SK-N-SH treated with all-trans-retinoic acid at 6 μM for 48 hours (cell line): ENCODE data around the gene CRADD.

Experiments
- CREB5 ChIP-seq: fragments of 250-450 bp; sonication (Bioruptor Pico); IDR thresholded peaks from 2 replicates; pipeline ENCODE4 v1.5.1; 2020; ENCODE audit warnings: low read depth, mild to moderate bottlenecking, moderate library complexity
- OSR1 ChIP-seq: fragments of 250-450 bp; sonication (Bioruptor Pico); IDR thresholded peaks from 2 replicates; pipeline ENCODE4 v1.8.0; 2022; ENCODE audit warnings: moderate library complexity, mild to moderate bottlenecking, inconsistent platforms
- PPARA ChIP-seq: fragments of 250-450 bp; sonication (Bioruptor Pico); IDR thresholded peaks from 2 replicates; pipeline ENCODE4 v1.5.0; 2020; ENCODE audit warnings: mild to moderate bottlenecking, borderline replicate concordance
- ZNF70 ChIP-seq: fragments of 450-650 bp; formaldehyde crosslinking; IDR thresholded peaks from 2 replicates; pipeline ENCODE4 v1.5.0; 2020; ENCODE audit warnings: mild to moderate bottlenecking, moderate library complexity

GRCh38 chr12:93742110-93742934 lies 65.1 kb downstream of the CRADD start:
- TF ChIP-seq OSR1 (CRISPR knock-in tag): no peak
- TF ChIP-seq CREB5 (CRISPR knock-in tag): no peak
- no peak for TF ChIP-seq ZNF70 (CRISPR knock-in tag)
- no peak for TF ChIP-seq PPARA (CRISPR knock-in tag)
